ENCODE measurements around the gene HELZ2. TPM values are rescaled to one million over a fixed set of nuclear protein-coding genes. Genes with fewer than 3 reads are reported as not detected.

HELZ2 gene
- total RNA-seq, 1 experiment from 2014 or later: 27.5 TPM

GRCh38 chr20:63598479-63599395, 24.7 kb upstream of the HELZ2 start:
- ATAC-seq (no peak), DNase-seq (ENCODE audit: low spot score) (no peak)
- no peak for TF ChIP-seq EMX1 (CRISPR knock-in tag; IDR thresholded peaks at IDR 0.05)
- no peak for TF ChIP-seq CBFB (CRISPR knock-in tag; IDR thresholded peaks at IDR 0.05; ENCODE audit: low read depth)
- TF ChIP-seq E2F1 (CRISPR knock-in tag; IDR thresholded peaks at IDR 0.05): no peak
- no peak for TF ChIP-seq SP1 (CRISPR knock-in tag; conservative IDR thresholded peaks at IDR 0.05)
- no peak for TF ChIP-seq ATF2 (CRISPR knock-in tag; IDR thresholded peaks at IDR 0.05; ENCODE audit: borderline replicate concordance, low read depth)
- TF ChIP-seq MXD4 (CRISPR knock-in tag; IDR thresholded peaks at IDR 0.05; ENCODE audit: borderline replicate concordance): no peak
- no peak for TF ChIP-seq GABPB1 (CRISPR knock-in tag; IDR thresholded peaks at IDR 0.05)
- TF ChIP-seq FOXP4 (CRISPR knock-in tag; IDR thresholded peaks at IDR 0.05): no peak
- TF ChIP-seq ATF1 (CRISPR knock-in tag; IDR thresholded peaks at IDR 0.05): no peak
- Mint-ChIP-seq H3K4me1 (no peaks in the 10 kb centered on the region), H3K27me3 (ENCODE audit: low read depth) (no peaks in the 10 kb centered on the region), H3K9me3 (no peaks in the 10 kb centered on the region), H3K4me3 (no peak overlapping the region), H3K27ac (no peak overlapping the region; the same call in none of the 2 replicates), H3K36me3 (peaks cover 16% of the 10 kb centered on the region)
- POLR2A ChIA-PET: interaction anchor here (1.1 kb wide), 1 partner anchor 43 kb away, joined by 3 read pairs; no protein-coding TSS in a partner anchor
- CTCF ChIA-PET: interaction anchor here (1.3 to 1.6 kb wide), 2 partner anchors 43 to 61 kb away, joined by 3 to 6 read pairs; no protein-coding TSS in a partner anchor

- Mint-ChIP-seq H3K9me3 (no peaks in the 10 kb centered on the region), H3K27me3 (ENCODE audit: low read depth) (no peaks in the 10 kb centered on the region), H3K4me1 (no peaks in the 10 kb centered on the region), H3K36me3 (peaks cover 18% of the 10 kb centered on the region), H3K27ac (no peak overlapping the region), H3K4me3 (no peak overlapping the region)
- DNase-seq (ENCODE audit: low spot score): no peak
- ATAC-seq: no peak
- no peak for TF ChIP-seq ERG (CRISPR knock-in tag; IDR thresholded peaks at IDR 0.05)
- TF ChIP-seq SMAD4 (CRISPR knock-in tag; IDR thresholded peaks at IDR 0.05): no peak
- ChIA-PET CTCF (interaction anchor here (0.7 to 1.6 kb wide), 3 partner anchors 44 to 60 kb away, joined by 3 to 6 read pairs (median 3); no protein-coding TSS in a partner anchor), POLR2A (no interaction called here)
These were observed 23.8 kb upstream of the HELZ2 start for GRCh38 chr20:63597651-63598478.

GRCh38 chr20:63596423-63596822, 22.4 kb upstream of the HELZ2 start:
- no peak for ATAC-seq
- Mint-ChIP-seq H3K4me1 (no peaks in the 10 kb centered on the region), H3K9me3 (no peaks in the 10 kb centered on the region), H3K27ac (no peak overlapping the region), H3K36me3 (peaks cover 8% of the 10 kb centered on the region), H3K4me3 (no peak overlapping the region), H3K27me3 (ENCODE audit: low read depth) (no peaks in the 10 kb centered on the region)
- ChIA-PET CTCF (no interaction called here), POLR2A (no interaction called here)
- no peak for DNase-seq (ENCODE audit: low spot score)
- TF ChIP-seq ZNF121 (CRISPR knock-in tag; IDR thresholded peaks at IDR 0.05): no peak
